HCT116 (cell line): ENCODE data around the gene PERCC1. TPM values are rescaled to one million over a fixed set of nuclear protein-coding genes. Genes with fewer than 3 reads are reported as not detected.

Source experiments
- ATAC-seq: fragments of 200-7000 bp; cut with Tn5 transposase; 2 replicates; pipeline ENCODE4 v1.9.1; 2020; ENCODE audit warnings: mild to moderate bottlenecking, moderate library complexity
- BruUV-seq: library from RNA; stranded (reverse); fragments of 400-500 nt; replicated peaks from 2 replicates; lab custom pipeline; 2021; lab: Mats Ljungman, UMichigan
- CTCF ChIA-PET: fragments of 300-600 bp; sonication (Branson Sonifier 250); formaldehyde crosslinking; loops from one replicate; lab custom pipeline; 2021; ENCODE audit warnings: antibody characterized with exemption; lab: Charles Lee
- POLR2A ChIA-PET: fragments of 300-600, 350-600 bp; sonication (Branson Sonifier 250); formaldehyde crosslinking; loops from one replicate; lab custom pipeline; 2021; ENCODE audit warnings: antibody characterized with exemption; lab: Charles Lee
- RAD21 ChIA-PET, 2 experiments: fragments of 300-600 bp; sonication (Branson Sonifier 250); formaldehyde crosslinking; loops; one replicate each; lab custom pipeline; 2023; ENCODE audit warnings: low total read pairs in 2 of 2; ENCODE audit not compliant: uncharacterized antibody in 2 of 2, unreplicated experiment in 2 of 2, low non-redundant PET in 1 of 2; lab: Charles Lee
- DNase-seq: peaks from one replicate; pipeline ENCODE4 v3.0.0-alpha.2; 2010; ENCODE audit warnings: low read depth, low spot score
- H2AFZ ChIP-seq: fragments of 200-600 bp; shearing (Covaris generic), sonication (generic); 2 replicates; pipeline ENCODE4 v1.6.1; 2017; ENCODE audit warnings: low read depth, mixed run types, mixed read lengths, antibody characterized with exemption, low read length; ENCODE audit not compliant: poor library complexity, severe bottlenecking
- H3K27ac ChIP-seq: 2 replicates; pipeline ENCODE4 v1.5.1; 2012; ENCODE audit warnings: low read depth, low read length
- H3K27me3 ChIP-seq: fragments of 200-600 bp; sonication (generic); 2 replicates; pipeline ENCODE4 v1.6.1; 2016; ENCODE audit warnings: mixed run types, low read length, mixed read lengths; ENCODE audit not compliant: insufficient read depth
- H3K36me3 ChIP-seq, 2 experiments: fragments of 200-500 bp in 1 of 2; fragments of 200-600 bp in 1 of 2; sonication (Bioruptor generic) in 1 of 2; sonication (generic) in 1 of 2; 2 replicates each; pipeline versions ENCODE4 v1.5.1 to v1.6.1; 2014 to 2016; ENCODE audit warnings: low read length in 2 of 2, inconsistent platforms in 1 of 2, mixed read lengths in 1 of 2, mixed run types in 1 of 2; ENCODE audit not compliant: insufficient read depth in 2 of 2, control insufficient read depth in 1 of 2
- H3K4me1 ChIP-seq, 2 experiments: fragments of 200-600 bp in 1 of 2; sonication (generic) in 1 of 2; 2 replicates each; pipeline versions ENCODE4 v1.5.1 to v1.6.1; 2012 to 2017; ENCODE audit warnings: low read length in 2 of 2, inconsistent platforms in 1 of 2, mild to moderate bottlenecking in 1 of 2, mixed read lengths in 1 of 2, mixed run types in 1 of 2, moderate library complexity in 1 of 2; ENCODE audit not compliant: insufficient read depth in 2 of 2, control insufficient read depth in 1 of 2
- H3K4me2 ChIP-seq: fragments of 200-600 bp; sonication (generic); 2 replicates; pipeline ENCODE4 v1.6.1; 2017; ENCODE audit warnings: mixed run types, low read length, mixed read lengths
- H3K4me3 ChIP-seq, 2 experiments: fragments of 200-600 bp in 1 of 2; sonication (generic) in 1 of 2; replicated peaks in 1 of 2; 2 replicates each; pipeline ENCODE4 v1.5.1; 2011 to 2016; ENCODE audit warnings: low read length in 2 of 2, control low read depth in 1 of 2, low read depth in 1 of 2, mild to moderate bottlenecking in 1 of 2, mixed read lengths in 1 of 2, mixed run types in 1 of 2
- H3K79me2 ChIP-seq: fragments of 200-600 bp; sonication (generic); 2 replicates; pipeline ENCODE4 v1.6.1; 2017; ENCODE audit warnings: mild to moderate bottlenecking, mixed run types, low read length, moderate library complexity, mixed read lengths; ENCODE audit not compliant: insufficient read depth
- H3K9ac ChIP-seq: fragments of 200-600 bp; sonication (generic); 2 replicates; pipeline ENCODE4 v1.6.1; 2016; ENCODE audit warnings: low read length, mixed read lengths
- H3K9me2 ChIP-seq: fragments of 200-600 bp; sonication (generic), shearing (Covaris generic); 2 replicates; pipeline ENCODE4 v1.6.1; 2017; ENCODE audit warnings: mixed run types, mild to moderate bottlenecking, moderate library complexity; ENCODE audit not compliant: insufficient read depth
- H3K9me3 ChIP-seq, 2 experiments: fragments of 200-500 bp in 1 of 2; fragments of 200-600 bp in 1 of 2; sonication (Bioruptor generic) in 1 of 2; sonication (generic) in 1 of 2; 2 replicates each; pipeline ENCODE4 v1.6.1; 2014 to 2017; ENCODE audit warnings: low read length in 2 of 2, mixed read lengths in 2 of 2, inconsistent platforms in 1 of 2, low read depth in 1 of 2, mild to moderate bottlenecking in 1 of 2, mixed run types in 1 of 2, moderate library complexity in 1 of 2; ENCODE audit not compliant: control insufficient read depth in 1 of 2, insufficient read depth in 1 of 2
- H4K20me1 ChIP-seq: fragments of 200-600 bp; sonication (generic), shearing (Covaris generic); 2 replicates; pipeline ENCODE4 v1.6.1; 2017; ENCODE audit warnings: mixed run types, mild to moderate bottlenecking, moderate library complexity; ENCODE audit not compliant: insufficient read depth
- CTCF ChIP-seq, 3 experiments: fragments of 200-600 bp in 1 of 3; sonication (generic) in 1 of 3; IDR thresholded peaks in 2 of 3; conservative IDR thresholded peaks in 1 of 3; 2 replicates each; pipeline ENCODE4 v1.5.1; 2012 to 2017; ENCODE audit warnings: low read depth in 2 of 3, low read length in 2 of 3, antibody characterized with exemption in 1 of 3, borderline replicate concordance in 1 of 3, control low read depth in 1 of 3, mild to moderate bottlenecking in 1 of 3, mixed read lengths in 1 of 3, mixed run types in 1 of 3, moderate library complexity in 1 of 3; ENCODE audit not compliant: insufficient read depth in 1 of 3
- RAD21 ChIP-seq: IDR thresholded peaks from 2 replicates; pipeline ENCODE4 v1.6.1; 2012; ENCODE audit warnings: low read depth, mild to moderate bottlenecking
- SP1 ChIP-seq: IDR thresholded peaks from 2 replicates; pipeline ENCODE4 v1.6.1; 2012; ENCODE audit warnings: low read depth
- intact Hi-C: fragments of 100-400 bp; cut with micrococcal nuclease; formaldehyde crosslinking; loops from 2 replicates; pipeline ENCODE4 v1.10.0; 2022
- total RNA-seq: library from RNA; stranded (reverse); gene quantifications from one replicate; pipeline ENCODE4 v1.2.1, GENCODE V29; 2021; ENCODE audit not compliant: unreplicated experiment
- TF ChIP-seq, protein P1 (sequence below): IDR thresholded peaks from 2 replicates; pipeline ENCODE4 v1.6.1; 2012

Gene PERCC1
- total RNA-seq, 1 experiment from 2014 or later, result not detected

DNA sequence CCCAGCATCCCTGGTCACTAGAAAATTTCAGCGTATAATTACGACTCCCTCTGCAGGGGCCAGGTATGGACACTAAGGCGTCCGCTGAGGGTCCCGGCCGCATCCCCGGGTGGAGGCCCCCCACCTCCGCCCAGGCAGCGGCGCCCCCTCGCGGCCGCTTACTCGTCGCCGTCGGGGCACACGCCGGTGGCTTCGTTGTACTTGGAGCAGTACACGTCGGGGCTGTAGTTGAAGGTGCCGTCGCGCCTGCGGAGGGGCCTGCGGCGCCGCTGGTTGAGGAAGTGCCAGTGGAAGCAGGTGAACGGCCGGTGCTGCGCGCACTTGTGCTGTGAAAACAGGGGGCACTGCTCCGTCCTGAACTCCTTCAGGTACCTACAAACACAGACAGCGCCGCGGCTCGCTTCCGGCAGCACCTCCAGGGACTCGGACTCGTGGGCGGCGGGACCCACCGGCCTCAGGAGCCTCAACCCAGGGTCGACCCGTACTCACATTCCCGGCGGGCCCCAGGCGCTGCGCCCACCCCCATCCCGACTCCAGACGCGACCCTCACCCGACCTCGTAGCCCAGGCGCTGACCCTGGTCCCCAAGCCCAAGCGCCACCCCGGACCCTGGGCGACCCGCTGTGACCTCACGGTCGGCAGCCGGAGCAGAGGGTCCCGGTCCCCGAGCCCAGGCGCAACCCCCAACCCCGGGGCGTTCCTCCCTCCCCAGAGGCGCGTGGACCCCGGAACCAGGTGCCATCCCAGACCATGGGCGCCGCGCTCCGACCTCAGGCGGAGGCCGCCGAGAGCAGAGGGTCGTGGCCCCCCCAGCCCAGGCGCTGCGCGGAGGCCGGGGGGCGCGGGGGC is 17.0 kb upstream of the PERCC1 start:
- ChIA-PET CTCF (no interaction called here), RAD21 (interaction anchor here in 1 of 2 experiments (0.7 kb wide), 1 partner anchor 31 kb away, joined by 3 read pairs; no protein-coding TSS in a partner anchor), POLR2A (interaction anchor here (0.7 kb wide), 1 partner anchor 79 kb away, joined by 4 read pairs; no protein-coding TSS in a partner anchor)
- BruUV-seq, result TSS peak; percentile 20
- H3K4me3 ChIP-seq, result peak overlapping the region; percentile 82 to 85
- peak overlapping the region; percentile 95; the same call in 1 of the 2 replicates for H3K27ac ChIP-seq
- peaks cover 17% of the 10 kb centered on the region for H3K79me2 ChIP-seq
- ATAC-seq (peak; percentile 77), DNase-seq (peak; percentile 52)
- peaks cover 0 to 4% of the 10 kb centered on the region in 2 experiments; a peak in 1 of 4 replicates for H3K36me3 ChIP-seq
- peak overlapping the region; percentile 84 for H3K9ac ChIP-seq
- H3K27me3 ChIP-seq, result no peaks in the 10 kb centered on the region
- no peaks in the 10 kb centered on the region for H3K9me3 ChIP-seq
- no peak overlapping the region for H2AFZ ChIP-seq
- no peaks in the 10 kb centered on the region for H3K9me2 ChIP-seq
- peaks cover 8 to 31% of the 10 kb centered on the region in 2 experiments for H3K4me1 ChIP-seq
- peak overlapping the region; percentile 98 for H3K4me2 ChIP-seq
- H4K20me1 ChIP-seq, result no peaks in the 10 kb centered on the region
- intact Hi-C loops, result loop anchor here (10.0 kb wide), 1 partner anchor 49 kb away; no protein-coding TSS in a partner anchor
- TF ChIP-seq, protein P1, sequence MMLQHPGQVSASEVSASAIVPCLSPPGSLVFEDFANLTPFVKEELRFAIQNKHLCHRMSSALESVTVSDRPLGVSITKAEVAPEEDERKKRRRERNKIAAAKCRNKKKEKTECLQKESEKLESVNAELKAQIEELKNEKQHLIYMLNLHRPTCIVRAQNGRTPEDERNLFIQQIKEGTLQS, result no peak
- TF ChIP-seq RAD21 (peak; percentile 78), SP1 (no peak), CTCF (IDR thresholded peaks at IDR 0.05 in 2 of 3, conservative IDR thresholded peaks at IDR 0.05 in 1 of 3; ENCODE audit: borderline replicate concordance in 1 of 3, insufficient read depth in 1 of 3, low read depth in 2 of 3, low read length in 2 of 3) (peak; percentile 68 to 75 (median 69))
